ENCODE measurements around the gene KIF26B.

DNA sequence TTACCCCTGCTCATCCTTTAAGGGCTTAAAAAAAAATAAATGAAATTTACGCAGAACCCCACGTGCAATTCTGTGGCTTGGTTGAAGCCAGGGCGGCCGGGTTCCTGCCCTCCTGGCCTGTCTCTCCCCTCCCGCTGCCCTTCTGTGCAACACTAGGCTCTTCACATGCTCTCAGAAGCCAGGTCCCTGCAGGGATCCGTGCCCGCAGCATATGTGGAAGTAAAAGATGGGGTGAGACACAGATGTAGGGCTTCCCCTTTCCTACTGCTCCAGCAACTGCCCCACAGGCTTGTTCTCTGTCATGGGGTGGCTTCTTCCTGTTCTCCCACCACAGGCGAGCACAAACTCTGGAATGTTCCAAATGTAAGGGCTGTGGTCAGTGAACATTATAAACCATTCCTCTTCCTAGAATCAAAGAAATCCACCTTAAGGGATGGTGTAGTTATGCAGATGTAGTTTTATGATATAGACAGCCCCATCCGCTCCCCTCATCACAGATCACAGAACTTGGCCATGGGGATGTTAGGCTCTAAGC is 535.4 kb downstream of the KIF26B start:
- TF ChIP-seq, protein P1, sequence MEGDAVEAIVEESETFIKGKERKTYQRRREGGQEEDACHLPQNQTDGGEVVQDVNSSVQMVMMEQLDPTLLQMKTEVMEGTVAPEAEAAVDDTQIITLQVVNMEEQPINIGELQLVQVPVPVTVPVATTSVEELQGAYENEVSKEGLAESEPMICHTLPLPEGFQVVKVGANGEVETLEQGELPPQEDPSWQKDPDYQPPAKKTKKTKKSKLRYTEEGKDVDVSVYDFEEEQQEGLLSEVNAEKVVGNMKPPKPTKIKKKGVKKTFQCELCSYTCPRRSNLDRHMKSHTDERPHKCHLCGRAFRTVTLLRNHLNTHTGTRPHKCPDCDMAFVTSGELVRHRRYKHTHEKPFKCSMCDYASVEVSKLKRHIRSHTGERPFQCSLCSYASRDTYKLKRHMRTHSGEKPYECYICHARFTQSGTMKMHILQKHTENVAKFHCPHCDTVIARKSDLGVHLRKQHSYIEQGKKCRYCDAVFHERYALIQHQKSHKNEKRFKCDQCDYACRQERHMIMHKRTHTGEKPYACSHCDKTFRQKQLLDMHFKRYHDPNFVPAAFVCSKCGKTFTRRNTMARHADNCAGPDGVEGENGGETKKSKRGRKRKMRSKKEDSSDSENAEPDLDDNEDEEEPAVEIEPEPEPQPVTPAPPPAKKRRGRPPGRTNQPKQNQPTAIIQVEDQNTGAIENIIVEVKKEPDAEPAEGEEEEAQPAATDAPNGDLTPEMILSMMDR (optimal IDR thresholded peaks at IDR 0.05 in 1 of 3, IDR thresholded peaks at IDR 0.05 in 1 of 3, conservative IDR thresholded peaks at IDR 0.05 in 1 of 3; ENCODE audit: extremely low read depth in 1 of 3, insufficient read depth in 2 of 3, low read length in 3 of 3) = no peak
- TF ChIP-seq EZH2 (IDR thresholded peaks at IDR 0.05; ENCODE audit: low read length) = no peak
